ENCODE measurements around the gene TNFAIP2. TPM values are rescaled to one million over a fixed set of nuclear protein-coding genes. Genes with fewer than 3 reads are reported as not detected.

TNFAIP2 gene
- polyA plus RNA-seq (2013, experiment 1 of 2; ENCODE audit: insufficient read length) = 20.7 TPM
- 20.2 TPM for polyA plus RNA-seq (2013, experiment 2 of 2; ENCODE audit: insufficient read length)

- no peak for DNase-seq
Observed at GRCh38 chr14:103122947-103123633, at the start of gene TNFAIP2. Gene TNFAIP2 (plus strand): TSS chr14:103123461. CDS start chr14:103126458, 2,997 bp downstream.

- no peak for DNase-seq
Observed at GRCh38 chr14:103073876-103074728, 49.2 kb upstream of the TNFAIP2 start.

GRCh38 chr14:103074729-103075367 lies 48.4 kb upstream of the TNFAIP2 start:
- no peak for DNase-seq

- DNase-seq = peak; percentile 70
Observed at GRCh38 chr14:103078420-103078749, 44.9 kb upstream of the TNFAIP2 start.

GRCh38 chr14:103078860-103079587 lies 44.2 kb upstream of the TNFAIP2 start:
- DNase-seq = no peak

- DNase-seq = no peak
Observed at GRCh38 chr14:103081951-103082350, 41.3 kb upstream of the TNFAIP2 start.

- no peak for DNase-seq
Observed at GRCh38 chr14:103084021-103084919, 39.0 kb upstream of the TNFAIP2 start, which contains the start of gene LBHD2. Gene LBHD2 (plus strand): TSS chr14:103084210. CDS start chr14:103086013, 1,803 bp downstream.

- no peak for DNase-seq
Observed at GRCh38 chr14:103085106-103086091, 37.9 kb upstream of the TNFAIP2 start.

GRCh38 chr14:103086771-103087342 lies 36.4 kb upstream of the TNFAIP2 start:
- DNase-seq = no peak

- no peak for DNase-seq
Observed at GRCh38 chr14:103087343-103087835, 35.9 kb upstream of the TNFAIP2 start.

GRCh38 chr14:103088921-103089320 lies 34.3 kb upstream of the TNFAIP2 start:
- DNase-seq = no peak

GRCh38 chr14:103089386-103090335 lies 33.6 kb upstream of the TNFAIP2 start:
- no peak for DNase-seq

- DNase-seq = no peak
Observed at GRCh38 chr14:103090481-103091020, 32.7 kb upstream of the TNFAIP2 start.

GRCh38 chr14:103091041-103091882 lies 32.0 kb upstream of the TNFAIP2 start:
- peak; percentile 24 for DNase-seq

GRCh38 chr14:103091883-103092222 lies 31.4 kb upstream of the TNFAIP2 start:
- no peak for DNase-seq

- DNase-seq = no peak
Observed at GRCh38 chr14:103093856-103094405, 29.3 kb upstream of the TNFAIP2 start.
